ENCODE data around the gene GRK5. TPM values are rescaled to one million over a fixed set of nuclear protein-coding genes. Genes with fewer than 3 reads are reported as not detected.

GRK5 gene
- total and polyA plus RNA-seq, 7 donors: 7.9 to 32.4 (median 19.8) TPM

- Histone ChIP-seq H3K4me1 (peaks cover 0 to 3% (median 0%) of the 10 kb centered on the region in 4 donors), H3K9me3 (no peaks in the 10 kb centered on the region), H3K27ac (no peak overlapping the region), H3K4me3 (no peak overlapping the region), H3K27me3 (no peaks in the 10 kb centered on the region), H3K36me3 (peaks cover 5 to 80% (median 37%) of the 10 kb centered on the region in 4 donors)
- WGBS, 2 donors: 95 to 97% methylated on average over 8 of the region's 8 CpGs
- no peak for TF ChIP-seq CTCF (IDR thresholded peaks at IDR 0.05)
- no peak for TF ChIP-seq EP300 (IDR thresholded peaks at IDR 0.05)
- no peak for TF ChIP-seq POLR2AphosphoS5 (IDR thresholded peaks at IDR 0.05)
- no peak for TF ChIP-seq POLR2A (IDR thresholded peaks at IDR 0.05)
- intact Hi-C loops (cut with DNase I): no loop called here
- DNase-seq: no peak
Observed at GRCh38 chr10:119427263-119427864, 220.0 kb downstream of the GRK5 start.

- 59 to 72% methylated on average over 14 of the region's 14 CpGs for WGBS, 2 donors
- no peak for DNase-seq
- Histone ChIP-seq H3K27ac (no peak overlapping the region), H3K9me3 (no peaks in the 10 kb centered on the region), H3K27me3 (no peaks in the 10 kb centered on the region), H3K4me3 (no peak overlapping the region), H3K4me1 (peaks cover 0 to 3% (median 0%) of the 10 kb centered on the region in 4 donors), H3K36me3 (peaks cover 5 to 83% (median 37%) of the 10 kb centered on the region in 4 donors)
- TF ChIP-seq CTCF (IDR thresholded peaks at IDR 0.05) (no peak), EP300 (IDR thresholded peaks at IDR 0.05) (no peak), POLR2AphosphoS5 (IDR thresholded peaks at IDR 0.05) (no peak)
- intact Hi-C loops (cut with DNase I): no loop called here
Observed at GRCh38 chr10:119428789-119429188, 221.4 kb downstream of the GRK5 start.

GRCh38 chr10:119429771-119430170, 222.4 kb downstream of the GRK5 start:
- Histone ChIP-seq H3K4me3 (no peak overlapping the region), H3K27ac (no peak overlapping the region), H3K4me1 (peaks cover 0 to 1% (median 0%) of the 10 kb centered on the region in 4 donors), H3K27me3 (no peaks in the 10 kb centered on the region), H3K9me3 (no peaks in the 10 kb centered on the region), H3K36me3 (peaks cover 5 to 85% (median 37%) of the 10 kb centered on the region in 4 donors)
- TF ChIP-seq POLR2A (IDR thresholded peaks at IDR 0.05) (no peak), EP300 (IDR thresholded peaks at IDR 0.05) (no peak), CTCF (IDR thresholded peaks at IDR 0.05) (no peak), POLR2AphosphoS5 (IDR thresholded peaks at IDR 0.05) (no peak)
- DNase-seq: no peak
- intact Hi-C loops (cut with DNase I): no loop called here
- WGBS, 2 donors: 59 to 71% methylated on average over 8 of the region's 8 CpGs

GRCh38 chr10:119431034-119431772, 223.8 kb downstream of the GRK5 start:
- Histone ChIP-seq H3K27ac (no peak overlapping the region), H3K4me1 (no peaks in the 10 kb centered on the region), H3K4me3 (no peak overlapping the region), H3K27me3 (no peaks in the 10 kb centered on the region), H3K9me3 (no peaks in the 10 kb centered on the region), H3K36me3 (peaks cover 5 to 79% (median 38%) of the 10 kb centered on the region in 4 donors)
- 54 to 90% methylated on average over 22 of the region's 22 CpGs for WGBS, 2 donors
- TF ChIP-seq POLR2AphosphoS5 (IDR thresholded peaks at IDR 0.05) (no peak), CTCF (IDR thresholded peaks at IDR 0.05) (no peak), EP300 (IDR thresholded peaks at IDR 0.05) (no peak), POLR2A (IDR thresholded peaks at IDR 0.05) (no peak)
- no peak for DNase-seq
- intact Hi-C loops (cut with DNase I): no loop called here

All from sigmoid colon (tissue), 7 donors.